Measurements from ENCODE around the gene RPS27. TPM values are rescaled to one million over a fixed set of nuclear protein-coding genes. Genes with fewer than 3 reads are reported as not detected.

RPS27 gene
- total and polyA plus RNA-seq, 2 of the 13 experiments (the other 11 are each of a cell fraction or from before 2014, with no cell fraction given): 3,737 to 9,964 TPM

DNA sequence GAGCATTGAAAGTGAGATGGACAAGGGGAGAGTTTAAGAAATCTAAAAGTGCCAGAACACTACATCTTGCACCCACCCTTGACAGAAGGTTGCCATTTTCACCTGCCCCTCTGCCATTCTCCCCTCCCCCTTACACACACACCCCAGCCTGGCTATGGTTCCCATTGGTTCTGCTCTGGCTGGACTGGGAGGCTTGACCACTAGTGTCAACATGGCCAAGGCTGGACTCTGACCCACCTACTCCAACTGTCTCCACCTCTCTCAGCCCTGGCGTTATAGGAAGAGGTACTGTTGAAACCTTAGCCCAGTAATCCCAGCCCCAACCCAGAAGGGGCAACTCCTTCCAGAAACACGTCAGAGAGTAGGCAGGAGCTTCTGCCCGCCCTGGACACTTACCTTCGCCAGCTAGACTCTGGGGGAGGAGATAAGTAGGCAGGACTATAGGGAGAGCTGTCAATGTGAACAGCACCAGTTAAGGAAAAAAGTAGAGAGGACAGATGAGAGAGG is 36.6 kb upstream of the RPS27 start (continued):
- no peak for TF ChIP-seq SRY (CRISPR knock-in tag; IDR thresholded peaks at IDR 0.05)
- TF ChIP-seq SOX13 (IDR thresholded peaks at IDR 0.05): no peak
- TF ChIP-seq SOX13 (CRISPR knock-in tag; conservative IDR thresholded peaks at IDR 0.05 in 1 of 2, IDR thresholded peaks at IDR 0.05 in 1 of 2): peak in 1 of 2 experiments; percentile 21; a peak in 1 of 4 replicates
- no peak for TF ChIP-seq ZNF746 (CRISPR knock-in tag; IDR thresholded peaks at IDR 0.05)
- peak; percentile 49; the same call in 1 of the 2 replicates for TF ChIP-seq ZNF792 (CRISPR knock-in tag; IDR thresholded peaks at IDR 0.05)
- no peak for TF ChIP-seq TEAD2 (CRISPR knock-in tag; IDR thresholded peaks at IDR 0.05)
- TF ChIP-seq EP300 (IDR thresholded peaks at IDR 0.05; ENCODE audit: low read depth in 2 of 2, low read length in 2 of 2): no peak
- peak; percentile 30; the same call in 1 of the 2 replicates for TF ChIP-seq EP300 (CRISPR knock-in tag; IDR thresholded peaks at IDR 0.05; ENCODE audit: borderline replicate concordance)
- no peak for TF ChIP-seq ZNF362 (CRISPR knock-in tag; IDR thresholded peaks at IDR 0.05; ENCODE audit: borderline replicate concordance)
- 0 out of 2 replicates have a peak, but pooled peaks have one; percentile 47 for TF ChIP-seq ZNF772 (CRISPR knock-in tag; IDR thresholded peaks at IDR 0.05)
- TF ChIP-seq ELF1 (CRISPR knock-in tag; IDR thresholded peaks at IDR 0.05): peak; percentile 27; the same call in 1 of the 2 replicates
- peak; percentile 50; the same call in 1 of the 2 replicates for TF ChIP-seq GATAD1 (CRISPR knock-in tag; IDR thresholded peaks at IDR 0.05)
- peak; percentile 55; the same call in 1 of the 2 replicates for TF ChIP-seq SPEN (CRISPR knock-in tag; IDR thresholded peaks at IDR 0.05; ENCODE audit: low read depth)
- TF ChIP-seq ZNF17 (CRISPR knock-in tag; IDR thresholded peaks at IDR 0.05): no peak
- TF ChIP-seq CREB1 (IDR thresholded peaks at IDR 0.05): peak; percentile 27; the same call in 1 of the 2 replicates
- TF ChIP-seq CREB1 (CRISPR knock-in tag; IDR thresholded peaks at IDR 0.05): no peak; the same call in none of the 2 replicates
- TF ChIP-seq FOSL1 (CRISPR knock-in tag; IDR thresholded peaks at IDR 0.05; ENCODE audit: borderline replicate concordance): no peak
- TF ChIP-seq NAIF1 (CRISPR knock-in tag; IDR thresholded peaks at IDR 0.05; ENCODE audit: borderline replicate concordance): no peak
- TF ChIP-seq TFDP2 (CRISPR knock-in tag; IDR thresholded peaks at IDR 0.05): peak; percentile 45; the same call in 1 of the 2 replicates
- TF ChIP-seq ZNF776 (CRISPR knock-in tag; IDR thresholded peaks at IDR 0.05): no peak
- no peak for TF ChIP-seq DNMT1 (CRISPR knock-in tag; IDR thresholded peaks at IDR 0.05)
- TF ChIP-seq ARID2 (CRISPR knock-in tag; IDR thresholded peaks at IDR 0.05; ENCODE audit: borderline replicate concordance): no peak
- TF ChIP-seq ZBTB8A (CRISPR knock-in tag; IDR thresholded peaks at IDR 0.05; ENCODE audit: borderline replicate concordance, low read depth): no peak
- peak; percentile 89 for TF ChIP-seq HNF4A (CRISPR knock-in tag; IDR thresholded peaks at IDR 0.05)
- no peak for TF ChIP-seq NONO (IDR thresholded peaks at IDR 0.05)
- peak; percentile 58 for TF ChIP-seq NONO (CRISPR knock-in tag; conservative IDR thresholded peaks at IDR 0.05)
- TF ChIP-seq ZNF747 (CRISPR knock-in tag; IDR thresholded peaks at IDR 0.05; ENCODE audit: borderline replicate concordance): no peak
- TF ChIP-seq, protein P1, sequence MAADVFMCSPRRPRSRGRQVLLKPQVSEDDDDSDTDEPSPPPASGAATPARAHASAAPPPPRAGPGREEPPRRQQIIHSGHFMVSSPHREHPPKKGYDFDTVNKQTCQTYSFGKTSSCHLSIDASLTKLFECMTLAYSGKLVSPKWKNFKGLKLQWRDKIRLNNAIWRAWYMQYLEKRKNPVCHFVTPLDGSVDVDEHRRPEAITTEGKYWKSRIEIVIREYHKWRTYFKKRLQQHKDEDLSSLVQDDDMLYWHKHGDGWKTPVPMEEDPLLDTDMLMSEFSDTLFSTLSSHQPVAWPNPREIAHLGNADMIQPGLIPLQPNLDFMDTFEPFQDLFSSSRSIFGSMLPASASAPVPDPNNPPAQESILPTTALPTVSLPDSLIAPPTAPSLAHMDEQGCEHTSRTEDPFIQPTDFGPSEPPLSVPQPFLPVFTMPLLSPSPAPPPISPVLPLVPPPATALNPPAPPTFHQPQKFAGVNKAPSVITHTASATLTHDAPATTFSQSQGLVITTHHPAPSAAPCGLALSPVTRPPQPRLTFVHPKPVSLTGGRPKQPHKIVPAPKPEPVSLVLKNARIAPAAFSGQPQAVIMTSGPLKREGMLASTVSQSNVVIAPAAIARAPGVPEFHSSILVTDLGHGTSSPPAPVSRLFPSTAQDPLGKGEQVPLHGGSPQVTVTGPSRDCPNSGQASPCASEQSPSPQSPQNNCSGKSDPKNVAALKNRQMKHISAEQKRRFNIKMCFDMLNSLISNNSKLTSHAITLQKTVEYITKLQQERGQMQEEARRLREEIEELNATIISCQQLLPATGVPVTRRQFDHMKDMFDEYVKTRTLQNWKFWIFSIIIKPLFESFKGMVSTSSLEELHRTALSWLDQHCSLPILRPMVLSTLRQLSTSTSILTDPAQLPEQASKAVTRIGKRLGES (CRISPR knock-in tag; IDR thresholded peaks at IDR 0.05; ENCODE audit: borderline replicate concordance): no peak
- TF ChIP-seq ZNF720 (CRISPR knock-in tag; IDR thresholded peaks at IDR 0.05): no peak
